Stimulated activated CD4-positive, alpha-beta T cell treated with anti-CD3 and anti-CD28 coated beads, TNF-alpha, amount 100 ng/mL, for 4 hours (primary cell): ENCODE data around the gene FOXG1.

ENCODE experiments used
- DNase-seq, 3 experiments: peaks; one replicate each; pipeline ENCODE4 v3.0.0-alpha.2; 2020; ENCODE audit warnings: low read depth in 3 of 3

Gene FOXG1

DNA sequence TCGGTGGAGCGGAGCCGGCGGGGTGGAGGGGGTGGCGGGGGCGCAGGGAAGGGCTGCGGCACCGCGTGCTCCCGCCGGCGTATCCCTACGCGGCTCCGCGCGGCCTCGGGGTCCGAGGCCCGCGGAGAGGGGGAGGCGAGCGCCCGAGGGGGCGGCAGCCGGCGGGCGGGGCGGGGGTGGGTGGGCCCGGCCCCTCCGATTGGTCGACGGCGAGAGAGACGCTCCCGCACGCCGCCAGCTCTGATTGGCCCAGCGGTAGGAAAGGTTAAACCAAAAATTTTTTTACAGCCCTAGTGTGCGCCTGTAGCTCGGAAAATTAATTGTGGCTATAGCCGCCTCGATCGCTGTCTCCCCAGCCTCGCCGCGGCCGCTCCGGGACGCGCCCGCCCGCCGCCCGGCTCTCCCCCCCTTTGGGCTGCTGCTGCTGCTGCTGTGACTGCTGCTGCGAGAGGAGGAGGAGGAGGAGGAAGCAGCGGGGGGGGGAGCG lies at the start of gene FOXG1:
Gene FOXG1 (plus strand): TSS at position 319 of the 487 bp plus-strand sequence. CDS start 493 bp downstream, outside the sequence.
- no peak for DNase-seq

DNA sequence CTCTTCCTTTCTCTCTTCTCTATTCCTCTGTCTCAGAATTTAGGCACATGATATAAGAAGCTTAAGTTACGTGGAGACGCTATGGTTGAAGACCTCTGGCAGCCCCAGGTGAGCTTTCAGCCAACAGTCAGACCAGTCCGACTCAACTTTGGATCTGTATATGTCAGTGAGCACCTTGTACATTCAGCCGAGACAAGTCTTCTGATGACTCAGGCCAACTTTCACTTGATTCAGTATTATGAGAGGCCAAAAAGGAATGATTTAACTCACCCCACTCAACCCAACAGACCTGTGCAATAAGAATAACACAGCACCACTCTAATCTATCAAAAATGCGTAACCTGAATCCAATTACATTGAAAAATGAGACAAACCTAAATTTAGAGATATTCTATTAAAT lies 47.5 kb upstream of the FOXG1 start:
- DNase-seq = no peak

DNA sequence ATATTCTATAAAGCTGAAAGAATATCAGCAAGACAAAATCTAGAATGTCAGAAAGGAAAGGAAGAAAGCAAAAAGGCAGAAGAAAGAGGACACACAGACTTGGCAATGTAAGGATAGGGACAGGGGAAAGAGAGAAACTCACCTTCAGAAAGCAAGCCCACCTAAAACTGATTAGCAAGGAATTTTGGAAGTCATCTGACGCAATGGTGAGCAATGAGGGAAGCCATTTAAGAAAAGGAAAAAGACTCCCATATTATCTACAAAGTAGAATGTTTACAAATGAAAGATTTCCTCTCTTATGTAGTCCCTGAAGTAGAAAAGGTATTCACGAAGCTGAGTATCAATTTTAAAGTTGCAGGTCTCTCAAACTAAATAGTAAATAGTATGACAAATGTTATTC lies 35.2 kb upstream of the FOXG1 start:
- DNase-seq = no peak

DNA sequence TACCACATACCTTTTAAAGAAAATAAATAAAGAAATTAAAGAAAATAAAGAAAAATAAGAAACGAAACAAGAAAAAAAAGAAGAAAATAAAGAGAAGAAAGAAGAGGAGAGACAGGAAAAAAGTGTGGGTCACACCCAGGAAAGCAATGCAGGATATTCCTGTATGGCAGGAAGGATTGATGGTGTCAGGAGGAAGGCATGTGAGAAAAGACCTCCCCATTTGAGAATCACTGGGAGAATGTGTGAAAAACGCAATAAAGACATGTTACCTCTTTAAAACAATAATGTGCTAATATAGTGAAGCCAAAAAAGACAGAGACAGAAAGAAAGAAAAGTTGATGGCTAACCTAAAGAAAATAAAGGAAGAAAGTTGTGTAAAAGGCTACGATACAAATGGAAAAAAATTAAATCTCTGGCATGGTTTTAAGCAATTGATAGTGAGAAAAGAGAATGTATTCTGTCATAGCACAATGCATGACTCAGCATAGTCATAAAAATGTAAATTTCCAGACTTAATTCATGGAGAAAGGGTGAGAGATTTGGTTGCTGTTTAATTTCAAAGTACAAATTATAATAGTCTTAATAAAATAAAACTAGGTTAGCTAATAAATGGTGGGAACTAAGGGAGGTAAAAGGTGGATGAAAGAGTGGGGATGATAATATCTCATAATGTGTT lies 24.3 kb upstream of the FOXG1 start:
- no peak for DNase-seq

DNA sequence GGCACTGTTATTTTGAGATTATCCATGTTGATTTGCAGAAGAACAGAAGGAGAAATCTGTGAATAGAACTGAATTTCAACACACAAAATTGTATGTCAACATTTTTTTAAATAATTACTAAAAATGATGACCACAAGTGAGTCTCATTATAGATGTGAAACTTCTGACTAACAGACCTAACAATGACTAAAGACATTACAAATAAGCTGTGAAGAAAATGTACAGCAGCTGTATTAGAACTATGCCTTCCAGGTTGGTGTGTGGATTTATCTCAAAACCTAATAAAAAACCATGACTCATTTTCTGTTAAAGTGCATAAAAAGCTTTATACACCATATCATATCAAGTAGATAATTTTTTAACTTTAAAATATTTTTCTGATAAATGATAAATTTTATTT lies 22.5 kb upstream of the FOXG1 start:
- no peak for DNase-seq

DNA sequence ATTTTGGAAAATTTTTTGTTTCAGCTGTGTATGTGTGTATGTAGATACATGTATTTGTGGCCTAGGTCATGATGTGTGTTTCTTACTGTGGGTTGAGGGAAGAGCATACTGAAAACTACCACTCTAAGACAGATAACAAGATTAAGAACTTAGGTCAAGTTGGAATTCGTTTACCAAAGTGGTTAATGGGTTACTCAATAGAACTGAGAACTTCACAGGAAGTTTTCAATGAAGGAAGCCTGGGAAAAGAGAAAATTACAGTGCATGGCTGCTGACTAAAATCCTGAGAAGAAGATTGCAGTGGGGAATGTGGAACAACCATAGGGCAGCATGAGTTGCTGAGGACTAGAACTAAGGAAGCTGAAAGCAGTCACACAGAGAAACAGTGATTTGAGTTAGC lies 21.4 kb upstream of the FOXG1 start:
- no peak for DNase-seq

DNA sequence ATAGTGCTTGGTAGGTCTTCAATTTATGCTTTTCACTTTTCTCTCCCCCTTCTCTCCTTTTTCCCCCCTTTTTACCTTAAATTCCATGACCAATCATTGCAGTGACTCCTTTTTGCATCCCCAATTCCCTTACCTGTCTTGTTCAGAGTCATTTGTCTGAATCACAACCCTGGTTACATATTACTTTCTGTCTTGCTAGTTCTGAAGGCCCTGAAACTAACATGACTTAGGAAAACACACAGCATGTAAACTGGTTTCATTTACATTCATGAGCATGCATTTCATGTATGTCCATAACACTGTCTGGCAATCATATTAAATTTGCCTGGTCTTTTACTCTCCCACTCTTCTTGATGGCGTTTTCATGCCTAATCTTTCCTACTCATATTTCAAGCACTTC lies 20.3 kb upstream of the FOXG1 start:
- no peak for DNase-seq

DNA sequence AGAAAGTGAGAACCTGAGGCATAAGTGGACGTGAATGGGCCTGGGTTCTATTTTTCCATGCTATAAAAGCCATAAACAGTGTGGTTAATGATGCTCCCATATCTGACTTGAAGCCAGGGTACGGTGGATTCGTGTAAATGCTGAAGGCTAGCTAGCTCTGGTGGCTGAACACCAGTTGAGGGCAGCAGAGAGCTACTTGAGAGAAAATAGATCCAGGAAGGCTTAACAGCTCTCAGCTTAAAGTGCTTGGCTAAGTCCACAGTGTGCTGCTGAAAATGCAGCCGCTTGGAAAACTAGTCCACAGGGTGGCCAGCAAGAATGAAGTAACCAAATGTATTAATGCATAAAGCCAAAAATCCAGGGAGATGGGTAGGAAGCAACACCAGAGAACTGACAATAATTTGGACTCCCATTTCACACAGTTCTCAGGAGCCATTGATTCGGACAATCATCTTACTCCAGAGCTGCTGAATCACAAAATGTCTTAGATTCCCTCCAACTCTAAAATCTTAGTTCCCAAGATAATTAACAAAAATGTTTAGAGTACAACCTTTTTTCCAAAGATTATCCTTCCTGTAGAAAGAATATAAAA lies 15.0 kb upstream of the FOXG1 start:
- no peak for DNase-seq

DNA sequence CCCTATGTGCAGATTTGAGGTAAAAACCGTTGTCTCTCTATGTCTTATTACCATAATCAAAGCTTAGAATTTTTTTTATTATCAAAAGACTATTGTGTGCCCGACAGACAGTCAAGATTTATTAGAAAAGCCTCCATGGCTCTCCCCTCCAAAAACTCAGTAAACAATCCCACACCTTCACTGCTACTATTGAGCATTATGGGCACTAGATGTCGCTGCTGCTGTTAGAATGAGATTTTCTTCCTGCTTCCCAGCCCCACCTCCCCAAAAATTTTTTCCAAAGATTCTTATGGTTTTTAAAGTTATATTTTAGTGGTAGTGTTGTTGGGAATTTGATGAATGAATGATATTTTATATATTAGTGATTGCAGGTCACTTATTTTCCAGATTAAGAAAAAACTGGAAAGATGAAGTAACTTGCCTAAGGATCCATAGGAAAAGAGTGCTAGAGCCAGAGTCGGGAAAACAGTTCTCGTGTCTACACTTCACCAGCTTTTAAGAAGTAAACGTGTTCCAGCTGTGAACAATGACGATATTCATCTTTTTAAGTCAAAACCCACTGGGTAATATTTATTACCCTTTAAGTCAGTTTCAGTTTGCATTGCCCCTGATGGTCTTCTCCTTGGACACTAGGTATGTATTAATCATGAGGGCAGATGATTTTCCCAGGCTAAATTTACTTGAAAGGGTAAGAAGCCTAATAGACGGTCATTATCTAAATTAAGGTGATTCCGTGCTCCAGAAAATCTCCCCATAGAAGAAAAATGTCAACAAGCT lies 12.2 kb upstream of the FOXG1 start:
- no peak for DNase-seq

DNA sequence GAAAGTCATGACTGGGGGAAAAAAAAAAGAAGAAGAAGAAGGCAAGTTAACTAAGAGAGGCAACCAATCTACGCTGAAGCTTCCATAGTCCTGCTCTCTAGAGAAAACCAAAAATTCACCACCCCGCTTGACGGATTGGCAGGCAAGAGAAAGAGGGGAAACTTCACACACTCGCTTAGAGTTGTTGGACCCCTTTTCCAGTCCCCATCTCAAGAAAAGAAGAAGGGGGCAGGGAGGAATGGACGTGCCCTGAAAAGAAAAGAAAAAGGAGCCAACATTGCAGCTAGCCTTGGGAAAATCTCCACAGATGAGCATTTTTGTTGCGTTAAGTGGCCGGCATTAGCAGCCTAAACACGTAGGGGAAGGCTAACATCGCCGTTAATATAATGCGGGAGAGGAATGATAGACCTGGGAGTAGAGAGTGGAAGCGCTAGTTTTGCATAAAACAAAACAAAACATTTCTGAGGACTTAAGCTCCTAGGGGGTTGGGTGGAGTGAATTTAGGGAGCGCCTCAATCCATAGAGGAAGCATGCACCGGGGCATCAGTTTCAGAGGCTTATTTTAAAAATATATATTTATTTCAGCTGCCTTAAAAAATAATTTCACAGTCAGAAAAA lies 11.3 kb upstream of the FOXG1 start:
- DNase-seq = no peak

DNA sequence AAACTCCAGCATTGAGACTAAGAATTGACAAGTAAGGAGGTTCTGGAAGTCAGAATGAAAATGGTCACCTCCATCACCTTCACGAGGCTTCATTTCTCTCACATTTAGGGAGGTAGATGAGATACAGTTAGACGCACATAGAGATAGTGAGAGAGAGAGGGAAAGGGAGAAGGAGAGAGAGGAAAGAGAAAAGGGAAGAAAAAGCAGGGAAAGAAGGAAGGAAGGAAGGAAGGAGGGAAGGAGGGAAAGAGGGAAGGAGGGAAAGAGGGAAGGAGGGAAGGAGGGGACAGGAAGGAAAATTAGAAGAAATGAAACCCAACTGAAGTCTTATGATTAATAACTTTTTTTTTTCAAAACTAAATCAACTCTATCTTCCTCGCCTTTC lies 10.7 kb upstream of the FOXG1 start:
- no peak for DNase-seq

DNA sequence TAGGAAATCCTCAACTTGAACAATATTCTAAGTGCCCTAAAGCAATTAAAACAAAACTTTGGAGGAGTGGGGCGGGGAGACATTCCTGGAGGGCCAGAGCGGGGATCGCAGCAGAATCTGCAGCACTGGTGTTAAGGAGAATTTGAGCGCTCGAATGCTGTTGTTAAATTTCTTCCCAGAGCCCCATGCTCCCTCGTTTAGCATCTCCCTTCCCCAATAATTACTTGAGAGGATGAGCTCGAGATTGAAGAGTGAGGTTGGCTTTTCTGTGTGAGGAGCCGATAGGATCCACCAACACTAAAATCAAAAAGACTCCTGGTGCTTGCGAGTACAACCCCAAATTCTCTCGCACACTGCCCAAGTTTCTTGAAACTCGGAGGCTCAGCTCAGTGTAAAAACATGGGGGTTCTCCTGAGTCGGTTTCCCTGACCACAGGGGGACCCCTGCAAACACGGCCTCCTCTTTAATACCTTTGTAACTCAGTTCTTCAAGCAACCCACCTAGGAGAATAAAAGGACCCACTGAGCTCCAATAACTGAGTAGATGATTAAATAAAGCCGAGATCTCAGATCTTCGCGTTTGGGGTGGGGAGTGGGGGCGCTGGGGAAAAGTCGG lies 10.2 kb upstream of the FOXG1 start:
- no peak for DNase-seq

DNA sequence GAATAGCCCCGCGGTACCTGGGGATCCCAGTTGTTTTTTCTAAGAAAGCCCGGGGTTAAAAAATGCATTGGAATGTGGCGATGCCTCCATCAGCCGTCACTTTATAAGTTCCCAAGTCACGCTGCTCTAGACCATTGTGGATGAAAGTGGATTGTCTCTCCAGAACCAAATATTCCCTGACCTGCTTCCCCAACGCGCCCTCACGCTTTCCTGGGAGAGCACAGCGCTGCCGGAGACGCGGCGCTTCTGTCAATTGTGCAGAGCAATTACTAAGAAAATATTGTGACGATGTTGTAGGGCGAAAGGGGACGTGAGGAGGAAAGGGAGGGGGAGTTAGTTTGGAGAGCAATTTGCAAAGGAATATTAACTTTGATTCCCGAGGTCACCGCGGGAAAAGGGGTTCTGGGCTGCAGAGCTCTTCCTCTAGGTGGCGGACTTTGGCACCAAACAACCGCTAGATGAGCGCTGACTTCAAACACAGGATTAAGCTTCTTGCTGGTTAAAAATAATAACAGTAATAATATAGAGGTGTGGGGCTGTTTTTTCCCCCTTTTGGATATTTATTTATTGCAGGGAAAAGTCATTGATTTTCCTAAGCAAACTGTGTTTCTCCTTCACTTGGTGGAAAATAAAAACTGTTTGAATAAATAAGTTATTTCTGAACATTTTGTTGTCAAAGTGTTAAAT lies 9.6 kb upstream of the FOXG1 start:
- no peak for DNase-seq

DNA sequence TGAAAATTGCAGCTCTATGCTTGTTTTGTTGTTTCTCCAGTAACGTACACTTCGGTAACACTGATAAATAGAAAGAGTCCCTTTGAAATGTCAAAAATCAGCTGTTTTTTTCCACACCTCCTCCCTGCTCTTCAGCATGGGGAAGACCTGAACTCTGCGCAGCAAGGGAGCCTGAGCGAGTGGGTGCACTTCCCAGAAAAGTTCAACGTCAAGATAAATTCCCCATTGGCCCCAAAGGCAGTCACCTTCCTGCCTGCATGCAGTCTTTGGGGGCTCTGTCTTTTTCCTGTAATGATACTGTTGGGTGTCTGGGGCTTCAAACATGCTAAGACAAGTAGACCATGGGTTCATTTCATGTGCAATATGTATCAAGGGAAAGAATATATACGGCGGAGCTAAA lies 8.8 kb upstream of the FOXG1 start:
- no peak for DNase-seq

DNA sequence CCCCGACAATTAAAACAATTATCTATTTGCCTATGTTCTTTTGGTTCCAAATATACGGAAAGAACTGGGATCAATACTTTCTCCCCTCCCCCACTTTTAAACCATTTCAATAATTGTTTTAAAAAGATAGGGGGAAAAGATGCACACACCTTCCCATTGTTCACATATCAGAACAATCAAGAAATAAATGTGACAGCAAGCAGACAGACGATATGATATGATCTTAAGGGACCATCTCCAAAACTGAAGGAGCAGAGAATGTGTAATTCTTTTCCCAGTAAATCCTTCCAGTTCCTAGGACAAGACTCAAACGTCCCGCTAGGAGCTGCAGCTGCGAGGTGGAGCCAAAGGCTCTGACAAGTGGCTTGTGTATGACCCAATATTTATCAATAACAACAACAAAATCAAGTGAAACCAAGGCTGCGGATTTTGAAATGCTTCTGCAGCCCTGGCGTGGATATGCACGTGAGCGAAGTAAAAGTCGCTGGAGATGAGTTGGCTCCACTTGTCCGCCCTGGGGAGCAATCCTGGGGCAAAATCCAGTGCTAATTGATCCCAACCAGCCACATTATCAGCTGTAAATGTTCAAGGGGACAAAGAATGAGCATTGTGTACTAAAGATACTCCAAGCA lies 8.2 kb upstream of the FOXG1 start:
- no peak for DNase-seq

DNA sequence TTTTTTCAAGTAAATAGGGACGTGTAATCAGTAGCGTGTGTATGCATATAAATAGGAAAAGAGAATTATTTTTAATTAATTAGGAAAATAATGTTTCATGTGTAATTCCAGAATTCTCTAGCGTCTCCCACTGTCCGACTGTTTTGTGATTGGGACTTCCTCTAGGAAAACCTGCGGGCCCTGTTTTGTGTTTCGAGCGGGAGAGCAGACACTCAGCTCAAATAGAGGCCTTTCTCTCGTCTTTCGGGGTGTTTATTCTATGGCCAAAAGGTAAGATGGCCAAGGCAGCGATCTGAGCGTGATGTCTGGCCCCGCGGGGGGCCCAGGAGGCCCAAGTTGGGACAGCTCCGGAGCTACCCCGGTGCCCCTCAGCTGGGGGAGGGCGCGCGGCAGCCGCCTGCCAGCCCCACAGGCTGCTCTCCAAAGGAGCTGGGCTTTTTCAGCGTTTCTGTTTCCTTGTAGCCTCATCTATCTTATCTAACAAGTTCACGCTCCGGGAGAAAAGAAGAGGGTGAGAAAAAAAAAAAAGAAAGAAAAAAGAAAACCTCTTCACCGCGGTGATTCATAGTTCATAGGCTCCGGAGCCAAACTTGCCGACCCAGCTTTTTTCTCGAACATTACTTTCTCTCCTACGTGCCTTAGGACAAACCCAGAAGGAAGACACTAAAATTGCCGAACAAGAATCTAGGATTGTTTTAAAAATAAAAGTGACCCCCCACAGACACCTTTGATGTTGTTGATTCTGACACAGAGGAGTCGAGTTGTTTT lies 7.5 kb upstream of the FOXG1 start:
- no peak for DNase-seq

DNA sequence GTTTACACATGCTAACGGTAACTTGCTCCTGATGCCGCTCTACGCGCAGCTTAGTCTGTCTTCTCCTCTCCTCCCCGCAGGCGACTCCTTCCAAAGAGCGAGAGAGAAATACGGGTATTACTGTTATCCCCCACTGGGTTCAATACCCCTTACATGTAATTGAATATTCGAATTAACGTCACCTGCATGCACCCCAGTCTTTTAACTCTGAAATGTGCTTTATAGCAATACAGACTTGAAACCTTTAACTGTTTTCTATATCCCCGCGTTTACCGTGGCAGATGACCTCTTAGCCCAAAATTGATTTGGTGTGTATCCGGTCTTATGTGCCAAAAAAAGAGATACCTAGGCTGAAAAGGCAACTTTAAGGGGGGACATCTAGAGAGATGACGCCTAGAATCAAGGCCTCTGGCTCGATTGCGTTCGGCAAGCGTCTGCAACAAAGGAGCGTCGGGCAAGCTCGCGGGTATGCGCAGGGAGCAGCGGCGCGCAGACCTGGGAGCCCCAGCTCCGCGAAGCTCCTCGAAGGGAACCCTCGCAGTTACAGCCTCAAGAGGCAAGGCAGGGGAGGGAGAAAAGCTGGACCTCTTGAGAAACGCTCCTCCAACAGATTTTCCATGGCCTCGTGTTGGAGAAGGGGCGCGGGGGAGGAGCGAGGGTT lies 6.8 kb upstream of the FOXG1 start:
- DNase-seq = no peak

DNA sequence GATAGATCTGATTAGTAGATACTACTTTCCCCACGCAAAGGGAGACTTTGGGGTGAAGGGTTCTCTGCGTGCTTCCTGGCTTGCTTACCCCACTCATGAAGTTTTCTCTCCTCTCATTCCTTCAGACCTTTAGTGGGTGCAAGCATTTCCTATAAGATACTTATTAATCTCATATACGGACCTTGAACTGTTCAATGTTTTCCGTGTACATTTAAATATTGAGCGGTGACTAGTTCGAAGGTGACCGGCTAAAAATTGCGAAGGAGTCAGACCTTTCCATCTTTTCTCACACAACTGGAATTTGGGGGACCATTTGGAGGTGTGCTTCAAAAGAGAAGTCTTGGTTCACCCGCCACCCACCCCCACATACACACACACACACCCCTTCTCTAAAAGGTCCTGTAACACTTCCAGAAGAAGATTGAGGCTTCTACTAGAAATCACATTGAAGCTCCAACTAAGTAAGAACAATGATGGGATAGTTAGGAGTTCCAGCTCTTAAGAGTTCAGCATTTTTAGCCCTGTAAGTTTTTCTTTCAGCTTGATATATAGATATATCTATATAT lies 6.1 kb upstream of the FOXG1 start:
- no peak for DNase-seq
